Stimulated activated CD4-positive, alpha-beta T cell treated with anti-CD3 and anti-CD28 coated beads, TNF-alpha, amount 100 ng/mL, for 4 hours (primary cell): ENCODE measurements around the gene SLC17A3.

Experiments
- DNase-seq, 3 experiments: peaks; one replicate each; pipeline ENCODE4 v3.0.0-alpha.2; 2020; ENCODE audit warnings: low read depth in 3 of 3

The SLC17A3 gene

GRCh38 chr6:25874118-25874517 lies at the start of gene SLC17A3:
Gene SLC17A3, minus strand, starts transcription at chr6:25874243. Its CDS starts 5,856 bp downstream, at chr6:25868387.
- no peak for DNase-seq

GRCh38 chr6:25922301-25922700 lies 48.3 kb upstream of the SLC17A3 start:
- no peak for DNase-seq

DNA sequence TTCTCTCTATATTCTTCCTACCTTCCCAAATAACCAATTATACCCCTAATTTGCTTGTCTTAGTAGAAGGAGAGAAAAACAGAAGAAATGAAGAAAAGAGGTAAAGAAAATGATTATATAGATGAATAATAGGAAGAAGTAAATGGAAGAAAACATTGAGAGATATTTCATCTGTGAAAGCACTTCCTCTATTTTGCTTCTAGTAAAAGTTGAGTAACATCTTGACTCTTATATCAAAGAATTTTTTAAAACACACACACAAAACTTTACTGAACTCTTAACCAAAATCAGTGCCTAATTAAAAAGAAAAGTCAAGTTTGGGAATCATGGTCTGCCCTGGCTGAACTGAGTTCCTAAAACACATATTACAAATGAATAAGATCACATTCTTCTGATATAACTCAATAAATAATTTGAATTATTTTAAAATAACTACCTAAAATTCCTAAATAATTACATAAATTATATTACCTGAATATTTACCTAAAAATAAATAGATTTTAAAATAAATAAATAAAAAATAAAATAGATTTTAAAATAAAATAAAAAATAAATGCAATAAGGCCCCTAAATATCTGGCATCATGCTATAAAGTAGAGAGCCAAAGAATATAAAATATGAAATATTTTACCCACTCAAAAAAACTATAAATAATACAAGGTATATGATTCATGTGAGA lies 47.6 kb upstream of the SLC17A3 start:
- no peak for DNase-seq

DNA sequence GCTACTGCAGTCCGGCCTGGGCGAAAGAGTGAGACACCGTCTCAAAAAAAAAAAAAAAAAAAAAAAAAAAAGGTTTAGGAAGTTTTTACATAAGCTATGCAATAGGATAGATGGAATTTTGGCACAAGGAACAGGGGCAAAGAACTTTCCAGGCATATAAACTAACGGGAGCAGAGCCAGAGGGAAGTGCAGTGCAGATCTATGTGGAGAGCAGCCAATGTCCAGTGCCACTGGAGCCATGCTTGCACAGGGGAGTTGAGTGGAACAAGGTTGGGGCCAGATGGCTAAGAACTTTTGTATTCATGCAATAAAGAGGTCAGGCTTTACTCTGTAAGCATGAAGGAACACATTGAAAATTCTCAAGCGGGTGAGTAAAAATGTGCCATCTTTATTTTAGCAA lies 45.6 kb upstream of the SLC17A3 start:
- no peak for DNase-seq

DNA sequence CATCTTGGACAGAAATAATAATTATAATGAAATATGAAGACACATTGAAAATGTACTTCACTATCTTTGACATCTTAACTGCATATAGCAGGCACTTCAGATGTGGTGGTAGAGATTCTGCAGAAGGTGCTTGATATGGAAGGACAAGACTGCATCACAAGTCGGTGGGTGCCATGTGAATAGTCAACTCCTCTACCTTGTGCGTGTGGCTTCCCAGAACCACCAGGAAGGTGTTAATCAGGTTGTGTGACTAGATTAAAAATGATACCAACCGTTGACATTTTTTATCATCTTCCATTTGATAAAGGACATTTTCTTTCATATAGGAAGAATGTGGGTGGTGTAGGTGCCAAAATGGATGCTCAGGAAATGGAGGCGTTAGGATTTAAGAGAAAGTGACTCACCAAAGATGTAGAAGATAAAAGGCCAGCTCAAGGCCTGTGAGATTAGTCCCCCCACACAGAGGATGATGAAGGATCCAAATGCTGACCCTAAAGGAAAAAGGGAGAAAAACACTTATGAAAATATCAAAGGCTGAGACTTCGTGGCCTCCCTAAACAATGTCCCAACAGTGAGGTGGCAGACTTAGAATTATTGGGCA lies 44.1 kb upstream of the SLC17A3 start:
- peak in 1 of 3 experiments; percentile 1 for DNase-seq

GRCh38 chr6:25916789-25917490 lies 42.9 kb upstream of the SLC17A3 start:
- DNase-seq = no peak

GRCh38 chr6:25916330-25916729 lies 42.3 kb upstream of the SLC17A3 start:
- no peak for DNase-seq

- DNase-seq = no peak
Observed at GRCh38 chr6:25913741-25914140, 39.7 kb upstream of the SLC17A3 start.

GRCh38 chr6:25911351-25911750 lies 37.3 kb upstream of the SLC17A3 start:
- DNase-seq = no peak

GRCh38 chr6:25907475-25908014 lies 33.5 kb upstream of the SLC17A3 start:
- no peak for DNase-seq

DNA sequence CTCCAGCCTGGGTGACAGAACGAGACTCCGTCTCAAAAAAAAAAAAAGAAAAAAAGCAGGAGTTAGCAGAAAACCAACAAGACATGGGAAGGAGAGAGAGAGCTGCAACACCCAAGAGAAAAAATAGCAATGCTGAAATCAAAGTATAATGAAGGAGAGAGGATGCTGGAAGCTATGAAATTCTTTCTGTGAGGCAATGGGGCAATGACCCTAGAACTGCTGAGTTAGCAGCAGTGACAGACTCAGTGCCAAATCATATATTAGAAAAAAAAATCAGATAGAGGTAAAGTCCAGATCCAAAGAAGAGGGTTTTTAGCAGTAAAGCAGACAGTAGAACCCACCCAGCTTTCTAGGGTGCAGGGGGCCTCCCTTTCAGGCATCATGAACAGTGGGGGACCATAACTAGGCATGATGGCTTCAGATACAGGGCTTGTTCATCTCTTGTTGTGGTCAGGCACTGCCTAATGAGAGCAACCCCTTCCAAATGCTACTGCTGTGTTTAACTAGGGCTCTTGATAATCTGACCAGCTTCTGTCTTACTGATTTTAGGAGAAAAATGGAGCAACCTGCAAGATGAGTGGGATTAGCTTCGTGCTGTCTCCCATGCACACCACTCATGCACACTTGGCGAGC lies 29.5 kb upstream of the SLC17A3 start:
- DNase-seq = no peak

GRCh38 chr6:25902071-25902470 lies 28.0 kb upstream of the SLC17A3 start:
- no peak for DNase-seq

DNA sequence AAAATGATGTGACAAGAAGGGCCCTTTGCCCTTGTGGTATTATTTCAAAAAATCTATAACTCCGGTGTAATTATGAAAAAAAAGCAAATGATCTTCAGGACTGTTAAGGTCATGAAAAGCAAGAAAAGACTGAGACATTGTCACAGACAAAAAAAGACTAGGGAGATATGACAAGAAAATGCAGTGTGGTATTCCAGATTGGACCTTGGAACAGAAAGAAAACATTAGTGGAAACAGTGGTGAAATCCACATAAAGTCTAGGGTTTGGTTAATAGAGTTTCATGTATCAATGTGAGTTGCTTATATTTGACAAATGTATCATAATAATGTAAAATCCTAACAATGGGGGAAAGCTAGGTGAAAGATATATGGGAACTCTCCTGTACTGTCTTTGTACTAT lies 26.8 kb upstream of the SLC17A3 start:
- no peak for DNase-seq

GRCh38 chr6:25899580-25900408 lies 25.8 kb upstream of the SLC17A3 start:
- no peak for DNase-seq

DNA sequence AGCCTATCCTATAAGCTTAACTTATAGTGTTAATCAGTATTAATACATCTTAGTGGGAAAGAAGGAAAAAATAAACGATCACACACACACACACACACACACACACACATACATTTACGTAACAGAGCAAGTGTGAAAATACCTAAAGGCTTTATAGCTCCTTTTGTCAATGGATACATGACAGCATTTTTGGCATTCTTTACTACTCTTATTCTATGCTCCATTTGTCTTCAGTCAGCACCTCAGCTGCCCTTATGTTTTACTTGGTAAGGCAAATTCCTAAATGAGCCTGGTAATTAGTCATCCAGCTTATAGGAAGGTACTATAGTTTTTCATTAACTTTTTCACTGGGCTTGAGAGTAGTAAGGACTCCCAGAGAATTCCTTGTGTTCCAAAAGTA lies 25.1 kb upstream of the SLC17A3 start:
- no peak for DNase-seq

DNA sequence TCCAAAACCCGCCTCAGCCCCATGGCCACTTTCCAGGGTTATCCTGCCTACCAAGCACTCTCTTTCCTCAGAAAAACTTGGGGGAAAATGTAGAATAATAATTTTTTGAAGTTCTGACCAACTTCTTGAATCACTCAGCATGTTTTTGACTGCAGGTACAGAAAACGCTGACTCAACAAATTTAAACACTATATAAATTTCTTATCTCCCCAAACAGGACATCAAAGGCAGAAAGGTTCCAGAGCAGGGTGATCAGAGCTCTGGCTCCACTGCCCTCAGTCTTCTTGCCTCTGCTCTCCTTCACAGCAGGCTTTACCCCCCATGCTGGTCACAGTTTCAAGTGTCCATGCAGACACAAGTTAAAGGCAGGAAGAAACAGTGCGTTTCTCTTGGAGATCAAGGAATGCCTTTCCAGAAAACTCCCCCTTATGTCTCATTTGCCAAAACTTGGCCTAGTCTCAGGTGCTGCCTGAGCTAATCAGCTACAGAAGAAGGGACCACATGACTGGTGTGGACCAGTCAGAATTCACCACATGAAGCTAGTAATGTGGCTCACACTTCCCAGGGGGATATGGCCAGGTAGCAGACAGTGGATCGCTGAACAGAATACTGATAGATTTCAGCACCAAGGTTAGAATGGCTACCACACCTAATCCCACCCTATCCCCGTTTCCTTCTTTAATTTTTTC lies 24.4 kb upstream of the SLC17A3 start:
- no peak for DNase-seq

- no peak for DNase-seq
Observed at GRCh38 chr6:25896252-25896651, 22.2 kb upstream of the SLC17A3 start.

- DNase-seq = no peak
Observed at GRCh38 chr6:25895771-25896170, 21.7 kb upstream of the SLC17A3 start.

DNA sequence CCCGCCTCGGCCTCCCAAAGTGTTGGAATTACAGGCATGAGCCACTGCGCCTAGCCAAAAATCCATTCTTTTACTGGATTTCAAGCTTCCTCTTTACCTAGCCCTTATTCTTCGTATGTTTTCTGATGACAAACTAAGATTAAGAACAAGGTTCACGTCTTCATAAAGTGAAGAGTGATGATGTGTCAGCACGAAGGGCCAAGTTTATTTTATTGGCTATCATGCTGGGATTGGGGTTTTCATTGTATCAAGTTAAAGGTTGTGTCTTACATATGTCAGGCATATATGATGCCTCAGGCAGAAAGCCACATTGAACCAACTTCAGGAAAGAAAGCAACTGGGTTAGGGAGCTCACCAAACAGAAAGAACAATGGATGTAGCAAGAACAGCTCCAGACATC lies 19.7 kb upstream of the SLC17A3 start:
- no peak for DNase-seq

GRCh38 chr6:25892877-25893276 lies 18.8 kb upstream of the SLC17A3 start:
- DNase-seq = no peak
